Lung (tissue), 12 donors: ENCODE data around the gene ZBTB39. TPM values are rescaled to one million over a fixed set of nuclear protein-coding genes. Genes with fewer than 3 reads are reported as not detected.

Source experiments
- ATAC-seq: fragments of 200-7000 bp; cut with Tn5 transposase; one replicate; pipeline ENCODE4 v1.9.1; 2020; ENCODE audit warnings: moderate number of reproducible peaks; ENCODE audit not compliant: insufficient read depth, low FRiP score
- DNase-seq, 3 donors: peaks; one replicate each; pipeline ENCODE4 v3.0.0-alpha.2; 2013 to 2017
- H3K27ac ChIP-seq, 2 donors: one replicate each; pipeline ENCODE4 v1.5.1; 2013; ENCODE audit warnings: mild to moderate bottlenecking in 2 of 2, moderate library complexity in 2 of 2, control low read depth in 1 of 2, inconsistent platforms in 1 of 2, low read depth in 1 of 2, low read length in 1 of 2
- H3K27me3 ChIP-seq, 3 donors: one replicate each; pipeline ENCODE4 v1.5.1; 2013; ENCODE audit warnings: low read length in 2 of 3; ENCODE audit not compliant: control insufficient read depth in 3 of 3, insufficient read depth in 3 of 3
- H3K36me3 ChIP-seq, 4 donors: one replicate each; pipeline ENCODE4 v1.5.1; 2013; ENCODE audit warnings: low read length in 4 of 4, mild to moderate bottlenecking in 1 of 4, moderate library complexity in 1 of 4; ENCODE audit not compliant: control insufficient read depth in 4 of 4, insufficient read depth in 4 of 4
- H3K4me1 ChIP-seq, 5 donors: one replicate each; pipeline ENCODE4 v1.5.1; 2013; ENCODE audit warnings: low read length in 5 of 5, mild to moderate bottlenecking in 2 of 5, moderate library complexity in 1 of 5; ENCODE audit not compliant: control insufficient read depth in 5 of 5, insufficient read depth in 5 of 5
- H3K4me3 ChIP-seq: one replicate; pipeline ENCODE4 v1.5.1; 2013; ENCODE audit warnings: mild to moderate bottlenecking, control low read depth, moderate library complexity
- H3K9ac ChIP-seq, 2 donors: one replicate each; pipeline ENCODE4 v1.5.1; 2013; ENCODE audit warnings: low read length in 2 of 2, control low read depth in 1 of 2; ENCODE audit not compliant: insufficient read depth in 1 of 2
- H3K9me3 ChIP-seq, 4 donors: one replicate each; pipeline ENCODE4 v1.5.1; 2013; ENCODE audit warnings: low read length in 3 of 4, mild to moderate bottlenecking in 1 of 4, moderate library complexity in 1 of 4; ENCODE audit not compliant: control insufficient read depth in 4 of 4, insufficient read depth in 3 of 4
- WGBS, 2 donors: extraction: QIAGEN DNeasy Blood & Tissue Kit; methylation state at CpG; one replicate each; pipeline ENCODE4 v1.1.7; 2013; 5-methylcytosine and 5-hydroxymethylcytosine counted together
- polyA plus RNA-seq, 2 donors: library from polyadenylated mRNA; stranded (reverse); fragments of 200-250 nt; gene quantifications; one replicate each; pipeline ENCODE4 v1.2.1, GENCODE V29; 2013
- total RNA-seq, 2 donors: library from RNA; depleted of rRNA in 1 of 2; stranded (reverse); fragments of >200 nt in 1 of 2; gene quantifications; one replicate each; pipeline ENCODE4 v1.2.1, GENCODE V29; 2014 to 2021
- TF ChIP-seq, protein P1 (sequence below): IDR thresholded peaks from 2 replicates; pipeline ENCODE4 v1.5.1; 2012; ENCODE audit warnings: mild to moderate bottlenecking; ENCODE audit errors: control extremely low read depth, extremely low read depth
- donor health status: control.
- donor health status: control.
- donor health status: Bipolar disorder and iron deficiency.
- donor health status: healthy.
- donor health status: DM: yes; HTN: yes; CAD: no.

Gene ZBTB39
- total and polyA plus RNA-seq, 4 donors: 2.2 to 9.1 (median 4.5) TPM

DNA sequence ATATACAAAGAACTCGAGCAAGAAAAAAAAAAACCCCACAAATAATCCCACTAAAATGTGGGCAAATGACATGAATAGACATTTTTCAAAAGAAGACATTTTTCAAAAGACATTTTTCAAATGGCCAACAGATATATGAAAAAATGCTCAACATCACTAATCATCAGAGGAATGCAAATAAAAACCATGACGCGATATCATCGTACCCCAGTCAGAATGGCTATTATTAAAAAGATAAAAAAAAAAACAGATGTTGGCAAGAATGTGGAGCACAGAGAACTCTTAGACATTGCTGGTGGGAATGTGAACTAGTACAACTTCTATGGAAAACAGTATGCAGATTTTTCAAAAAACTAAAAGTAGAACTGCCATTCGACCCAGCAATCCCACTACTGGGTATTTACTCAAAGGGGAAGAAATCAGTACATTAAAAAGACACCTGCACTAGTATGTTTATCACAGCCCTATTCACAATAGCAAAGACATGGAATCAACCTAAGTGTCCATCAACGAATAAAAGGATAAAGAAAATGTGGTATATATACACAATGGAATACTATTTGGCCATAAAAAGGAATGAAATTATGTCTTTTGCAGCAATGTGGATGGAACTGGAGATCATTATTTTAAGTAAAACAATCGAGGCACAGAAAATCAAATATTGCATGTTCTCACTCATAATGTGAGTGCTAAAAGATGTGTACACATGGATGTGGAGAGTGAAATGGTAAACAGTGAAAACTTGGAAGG, 16.3 kb downstream of the ZBTB39 start:
- H3K9ac ChIP-seq: no peak overlapping the region
- H3K9me3 ChIP-seq: no peaks in the 10 kb centered on the region
- no peaks in the 10 kb centered on the region for H3K36me3 ChIP-seq
- H3K4me3 ChIP-seq: no peak overlapping the region
- TF ChIP-seq, protein P1, sequence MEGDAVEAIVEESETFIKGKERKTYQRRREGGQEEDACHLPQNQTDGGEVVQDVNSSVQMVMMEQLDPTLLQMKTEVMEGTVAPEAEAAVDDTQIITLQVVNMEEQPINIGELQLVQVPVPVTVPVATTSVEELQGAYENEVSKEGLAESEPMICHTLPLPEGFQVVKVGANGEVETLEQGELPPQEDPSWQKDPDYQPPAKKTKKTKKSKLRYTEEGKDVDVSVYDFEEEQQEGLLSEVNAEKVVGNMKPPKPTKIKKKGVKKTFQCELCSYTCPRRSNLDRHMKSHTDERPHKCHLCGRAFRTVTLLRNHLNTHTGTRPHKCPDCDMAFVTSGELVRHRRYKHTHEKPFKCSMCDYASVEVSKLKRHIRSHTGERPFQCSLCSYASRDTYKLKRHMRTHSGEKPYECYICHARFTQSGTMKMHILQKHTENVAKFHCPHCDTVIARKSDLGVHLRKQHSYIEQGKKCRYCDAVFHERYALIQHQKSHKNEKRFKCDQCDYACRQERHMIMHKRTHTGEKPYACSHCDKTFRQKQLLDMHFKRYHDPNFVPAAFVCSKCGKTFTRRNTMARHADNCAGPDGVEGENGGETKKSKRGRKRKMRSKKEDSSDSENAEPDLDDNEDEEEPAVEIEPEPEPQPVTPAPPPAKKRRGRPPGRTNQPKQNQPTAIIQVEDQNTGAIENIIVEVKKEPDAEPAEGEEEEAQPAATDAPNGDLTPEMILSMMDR: no peak
- 68 to 78% methylated on average over 7 of the region's 7 CpGs for WGBS, 2 donors
- no peaks in the 10 kb centered on the region for H3K27me3 ChIP-seq
- DNase-seq: no peak
- H3K27ac ChIP-seq: no peak overlapping the region
- no peak for ATAC-seq
- H3K4me1 ChIP-seq: peaks cover 0 to 16% (median 10%) of the 10 kb centered on the region in 5 donors

DNA sequence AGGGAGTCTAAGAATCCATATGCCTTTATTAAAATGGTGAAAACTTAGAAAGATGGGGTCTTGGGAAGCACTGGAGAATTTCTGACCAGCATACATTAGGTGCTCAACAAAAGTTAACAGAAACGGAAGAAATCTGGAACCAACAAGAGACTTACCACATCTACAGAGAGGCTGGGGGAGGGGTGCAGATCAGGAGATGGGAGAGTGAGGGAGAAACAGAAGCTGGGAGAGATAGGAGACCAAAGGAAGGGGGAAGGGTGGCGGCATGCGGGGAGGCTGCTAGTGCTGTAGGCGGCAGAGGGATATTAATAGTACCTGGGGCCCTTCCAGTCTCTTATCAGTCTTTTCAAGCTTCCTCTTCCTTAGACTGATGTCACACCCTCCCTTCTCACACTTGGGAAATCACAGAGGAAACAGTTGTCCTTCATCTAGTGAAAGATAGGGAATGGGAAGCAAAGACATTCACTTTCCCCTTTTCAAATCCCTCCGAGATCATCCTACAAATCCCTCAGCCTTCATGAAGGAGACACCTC, 18.1 kb downstream of the ZBTB39 start:
- H3K36me3 ChIP-seq: no peaks in the 10 kb centered on the region
- H3K4me3 ChIP-seq: no peak overlapping the region
- TF ChIP-seq, protein P1: no peak
- H3K9me3 ChIP-seq: no peaks in the 10 kb centered on the region
- H3K4me1 ChIP-seq: peaks cover 0 to 13% (median 10%) of the 10 kb centered on the region in 5 donors
- no peaks in the 10 kb centered on the region for H3K27me3 ChIP-seq
- no peak overlapping the region for H3K9ac ChIP-seq
- WGBS, 2 donors: 8 to 31% methylated on average over 5 of the region's 5 CpGs
- H3K27ac ChIP-seq: peak overlapping the region in 1 of 2 donors; percentile 22
- peak in 2 of 3 donors; percentile 6 to 47 for DNase-seq
- ATAC-seq: no peak

DNA sequence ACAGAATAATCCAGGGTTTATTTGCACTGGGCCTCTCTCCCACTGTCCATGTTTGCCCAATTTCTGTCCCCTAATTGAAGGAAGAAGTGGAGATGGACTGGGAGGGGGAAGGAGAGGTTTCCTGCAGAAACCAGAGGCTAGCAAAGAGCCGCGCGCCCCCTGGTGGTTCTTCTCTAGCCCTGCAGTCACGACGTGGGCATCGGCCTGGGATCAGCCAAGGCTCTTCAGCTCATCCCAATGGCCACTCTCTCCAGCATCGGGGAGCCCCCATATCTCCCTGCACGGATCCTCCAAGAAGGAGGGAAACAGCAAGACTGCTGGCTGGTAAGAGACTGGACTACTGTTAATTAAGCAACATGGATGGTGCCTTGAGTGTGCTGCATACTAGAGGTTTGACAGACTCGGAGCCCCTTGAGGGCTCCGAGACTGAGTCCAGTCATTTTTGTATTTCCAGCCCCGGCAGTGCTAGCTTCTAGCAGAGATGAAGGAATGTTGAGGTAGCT, 18.7 kb downstream of the ZBTB39 start:
- 22 to 28% methylated on average over 11 of the region's 11 CpGs for WGBS, 2 donors
- DNase-seq (peak; percentile 84 to 86 (median 85)), ATAC-seq (peak; percentile 86)
- H3K36me3 ChIP-seq: no peaks in the 10 kb centered on the region
- TF ChIP-seq, protein P1: peak; percentile 93
- no peak overlapping the region for H3K9ac ChIP-seq
- H3K4me3 ChIP-seq: no peak overlapping the region
- no peaks in the 10 kb centered on the region for H3K9me3 ChIP-seq
- no peak overlapping the region for H3K27ac ChIP-seq
- H3K27me3 ChIP-seq: no peaks in the 10 kb centered on the region
- peaks cover 0 to 13% (median 10%) of the 10 kb centered on the region in 5 donors for H3K4me1 ChIP-seq
